Liver (tissue), 3 donors: ENCODE data around the gene SH3PXD2B.

ENCODE experiments used
- CTCF ChIP-seq: fragments of 150-350 bp; IDR thresholded peaks from 2 replicates; pipeline ENCODE4 v1.5.1; 2017; ENCODE audit warnings: improper control_type of control experiment, low read depth, low read length; ENCODE audit not compliant: missing input control
- JUND ChIP-seq, 2 donors: IDR thresholded peaks; 2 replicates each; pipeline ENCODE4 v1.6.1; 2016; ENCODE audit warnings: antibody characterized with exemption in 2 of 2
- MAX ChIP-seq: IDR thresholded peaks from 2 replicates; pipeline ENCODE4 v1.6.1; 2016; ENCODE audit warnings: antibody characterized with exemption
- REST ChIP-seq: IDR thresholded peaks from 2 replicates; pipeline ENCODE4 v1.6.1; 2016; ENCODE audit warnings: antibody characterized with exemption, mild to moderate bottlenecking
- RXRA ChIP-seq, 2 donors: IDR thresholded peaks; 2 replicates each; pipeline ENCODE4 v1.6.1; 2017 to 2018; ENCODE audit warnings: antibody characterized with exemption in 2 of 2, mild to moderate bottlenecking in 1 of 2
- TAF1 ChIP-seq: conservative IDR thresholded peaks from 2 replicates; pipeline ENCODE4 v1.6.1; 2016; ENCODE audit warnings: antibody characterized with exemption, mild to moderate bottlenecking
- TF ChIP-seq, protein P1 (sequence below): IDR thresholded peaks from 2 replicates; pipeline ENCODE4 v1.6.1; 2016; ENCODE audit warnings: antibody characterized with exemption
- donor health status: healthy.
- donor health status: healthy.

- TF ChIP-seq TAF1, result no peak
- no peak for TF ChIP-seq CTCF
- no peak for TF ChIP-seq MAX
- no peak for TF ChIP-seq REST
- TF ChIP-seq RXRA (IDR thresholded peaks at IDR 0.05), result no peak
- no peak for TF ChIP-seq JUND (IDR thresholded peaks at IDR 0.05)
- TF ChIP-seq, protein P1, sequence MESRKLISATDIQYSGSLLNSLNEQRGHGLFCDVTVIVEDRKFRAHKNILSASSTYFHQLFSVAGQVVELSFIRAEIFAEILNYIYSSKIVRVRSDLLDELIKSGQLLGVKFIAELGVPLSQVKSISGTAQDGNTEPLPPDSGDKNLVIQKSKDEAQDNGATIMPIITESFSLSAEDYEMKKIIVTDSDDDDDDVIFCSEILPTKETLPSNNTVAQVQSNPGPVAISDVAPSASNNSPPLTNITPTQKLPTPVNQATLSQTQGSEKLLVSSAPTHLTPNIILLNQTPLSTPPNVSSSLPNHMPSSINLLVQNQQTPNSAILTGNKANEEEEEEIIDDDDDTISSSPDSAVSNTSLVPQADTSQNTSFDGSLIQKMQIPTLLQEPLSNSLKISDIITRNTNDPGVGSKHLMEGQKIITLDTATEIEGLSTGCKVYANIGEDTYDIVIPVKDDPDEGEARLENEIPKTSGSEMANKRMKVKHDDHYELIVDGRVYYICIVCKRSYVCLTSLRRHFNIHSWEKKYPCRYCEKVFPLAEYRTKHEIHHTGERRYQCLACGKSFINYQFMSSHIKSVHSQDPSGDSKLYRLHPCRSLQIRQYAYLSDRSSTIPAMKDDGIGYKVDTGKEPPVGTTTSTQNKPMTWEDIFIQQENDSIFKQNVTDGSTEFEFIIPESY, result no peak
These were observed 9.5 kb downstream of the SH3PXD2B start for GRCh38 chr5:172444626-172445365.
